ENCODE measurements around the gene MTMR12. TPM values are rescaled to one million over a fixed set of nuclear protein-coding genes. Genes with fewer than 3 reads are reported as not detected.
"Not testable (repeated sequence)": the region's sequence is repeated elsewhere in the genome, so short reads cannot be mapped to it uniquely, and the experiment has no call there.

Gene MTMR12
- total RNA-seq, 1 experiment from 2014 or later = 42.7 TPM

- TF ChIP-seq, protein P1, sequence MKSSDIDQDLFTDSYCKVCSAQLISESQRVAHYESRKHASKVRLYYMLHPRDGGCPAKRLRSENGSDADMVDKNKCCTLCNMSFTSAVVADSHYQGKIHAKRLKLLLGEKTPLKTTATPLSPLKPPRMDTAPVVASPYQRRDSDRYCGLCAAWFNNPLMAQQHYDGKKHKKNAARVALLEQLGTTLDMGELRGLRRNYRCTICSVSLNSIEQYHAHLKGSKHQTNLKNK (CRISPR knock-in tag; IDR thresholded peaks at IDR 0.05) = no peak
- TF ChIP-seq MXD4 (CRISPR knock-in tag; IDR thresholded peaks at IDR 0.05; ENCODE audit: borderline replicate concordance) = no peak
- TF ChIP-seq ELF4 (CRISPR knock-in tag; IDR thresholded peaks at IDR 0.05; ENCODE audit: low read depth) = no peak
- TF ChIP-seq ATF1 (CRISPR knock-in tag; IDR thresholded peaks at IDR 0.05) = no peak
- no peak for TF ChIP-seq ZNF138 (CRISPR knock-in tag; conservative IDR thresholded peaks at IDR 0.05)
These were observed 1.9 kb upstream of the MTMR12 start (continued) for GRCh38 chr5:32314658-32315057.

- H3K27ac Mint-ChIP-seq; DNase-seq (ENCODE audit: low spot score); ATAC-seq; CTCF ChIA-PET; H3K9me3 Mint-ChIP-seq; H3K36me3 Mint-ChIP-seq; H3K27me3 Mint-ChIP-seq (ENCODE audit: low read depth): not testable (repeated sequence)
- POLR2A ChIA-PET = interaction anchor here (0.6 kb wide), 1 partner anchor 94 kb away, joined by 3 read pairs; no protein-coding TSS in a partner anchor
- Mint-ChIP-seq H3K4me3 (peak overlapping the region; percentile 53), H3K4me1 (peaks cover 26% of the 10 kb centered on the region)
These were observed 1.4 kb upstream of the MTMR12 start for GRCh38 chr5:32314152-32314488.

GRCh38 chr5:32312197-32312594 lies 543 bp downstream of the MTMR12 start:
- Mint-ChIP-seq H3K9me3 (no peaks in the 10 kb centered on the region), H3K36me3 (peaks cover 4% of the 10 kb centered on the region; the same call in 1 of the 2 replicates), H3K27me3 (ENCODE audit: low read depth) (no peaks in the 10 kb centered on the region), H3K4me3 (peak overlapping the region; percentile 77), H3K4me1 (peaks cover 28% of the 10 kb centered on the region), H3K27ac (peak overlapping the region; percentile 87; the same call in 1 of the 2 replicates)
- peak; percentile 44 for DNase-seq (ENCODE audit: low spot score)
- TF ChIP-seq RELA (CRISPR knock-in tag; IDR thresholded peaks at IDR 0.05; ENCODE audit: borderline replicate concordance) = 0 out of 2 replicates have a peak, but pooled peaks have one; percentile 3
- no peak for TF ChIP-seq ZNF425 (CRISPR knock-in tag; conservative IDR thresholded peaks at IDR 0.05)
- peak; percentile 2 for ATAC-seq
- ChIA-PET CTCF (no interaction called here), POLR2A (interaction anchor here (0.5 to 1.0 kb wide), 3 partner anchors 80 to 171 kb away, joined by 3 to 5 read pairs (median 3); partner anchors contain the start of gene GOLPH3)

DNA sequence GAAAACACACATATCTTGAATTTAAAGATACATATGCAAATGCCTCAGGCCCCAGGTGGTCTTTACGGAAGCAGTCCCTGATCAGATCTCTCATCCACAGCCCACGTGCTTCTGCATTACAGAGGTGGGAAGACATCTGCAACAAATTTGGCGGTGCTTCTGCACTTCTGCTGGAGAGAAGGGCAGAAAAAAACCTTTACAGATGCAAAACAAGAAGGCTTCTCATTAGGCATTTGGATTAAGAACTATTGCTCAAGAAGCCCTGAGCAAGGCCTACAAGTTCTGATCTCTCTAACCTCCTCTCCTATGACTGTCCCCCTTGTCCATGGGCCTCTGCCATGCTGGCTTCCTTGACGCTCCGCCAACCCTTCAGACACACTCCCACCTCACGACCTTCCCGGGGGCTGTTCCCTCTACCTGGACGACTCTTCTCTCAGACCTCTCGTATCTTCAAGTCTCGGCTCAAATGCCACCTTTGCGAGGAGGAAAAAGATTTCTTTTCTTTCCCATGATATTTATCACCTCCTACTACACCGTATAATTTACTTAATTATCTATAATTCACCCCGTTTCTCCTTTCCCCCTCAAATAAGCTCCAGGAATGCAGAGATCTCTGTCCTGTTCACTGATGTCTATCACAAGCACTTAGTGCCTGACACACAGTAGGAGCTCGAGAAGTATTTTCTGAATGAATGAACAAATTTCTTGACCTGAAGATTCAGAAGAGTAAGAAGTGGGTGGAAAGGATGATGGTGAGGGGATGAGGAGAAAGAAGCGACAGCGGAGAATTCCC lies 1.1 kb downstream of the MTMR12 start:
- H3K27me3 Mint-ChIP-seq (ENCODE audit: low read depth) = no peaks in the 10 kb centered on the region
- H3K4me3 Mint-ChIP-seq = peak overlapping the region; percentile 77
- ChIA-PET POLR2A (interaction anchor here (1.0 kb wide), 1 partner anchor 79 kb away, joined by 3 read pairs; no protein-coding TSS in a partner anchor), CTCF (no interaction called here)
- ATAC-seq (no peak), DNase-seq (ENCODE audit: low spot score) (no peak)
- H3K4me1 Mint-ChIP-seq = peaks cover 28% of the 10 kb centered on the region
- H3K36me3 Mint-ChIP-seq = peaks cover 4% of the 10 kb centered on the region; the same call in 1 of the 2 replicates
- no peaks in the 10 kb centered on the region for H3K9me3 Mint-ChIP-seq
- peak overlapping the region; percentile 87 for H3K27ac Mint-ChIP-seq
- TF ChIP-seq, protein P2, sequence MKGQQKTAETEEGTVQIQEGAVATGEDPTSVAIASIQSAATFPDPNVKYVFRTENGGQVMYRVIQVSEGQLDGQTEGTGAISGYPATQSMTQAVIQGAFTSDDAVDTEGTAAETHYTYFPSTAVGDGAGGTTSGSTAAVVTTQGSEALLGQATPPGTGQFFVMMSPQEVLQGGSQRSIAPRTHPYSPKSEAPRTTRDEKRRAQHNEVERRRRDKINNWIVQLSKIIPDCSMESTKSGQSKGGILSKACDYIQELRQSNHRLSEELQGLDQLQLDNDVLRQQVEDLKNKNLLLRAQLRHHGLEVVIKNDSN (CRISPR knock-in tag; IDR thresholded peaks at IDR 0.05) = peak; percentile 41; the same call in 1 of the 2 replicates
- TF ChIP-seq, protein P3, sequence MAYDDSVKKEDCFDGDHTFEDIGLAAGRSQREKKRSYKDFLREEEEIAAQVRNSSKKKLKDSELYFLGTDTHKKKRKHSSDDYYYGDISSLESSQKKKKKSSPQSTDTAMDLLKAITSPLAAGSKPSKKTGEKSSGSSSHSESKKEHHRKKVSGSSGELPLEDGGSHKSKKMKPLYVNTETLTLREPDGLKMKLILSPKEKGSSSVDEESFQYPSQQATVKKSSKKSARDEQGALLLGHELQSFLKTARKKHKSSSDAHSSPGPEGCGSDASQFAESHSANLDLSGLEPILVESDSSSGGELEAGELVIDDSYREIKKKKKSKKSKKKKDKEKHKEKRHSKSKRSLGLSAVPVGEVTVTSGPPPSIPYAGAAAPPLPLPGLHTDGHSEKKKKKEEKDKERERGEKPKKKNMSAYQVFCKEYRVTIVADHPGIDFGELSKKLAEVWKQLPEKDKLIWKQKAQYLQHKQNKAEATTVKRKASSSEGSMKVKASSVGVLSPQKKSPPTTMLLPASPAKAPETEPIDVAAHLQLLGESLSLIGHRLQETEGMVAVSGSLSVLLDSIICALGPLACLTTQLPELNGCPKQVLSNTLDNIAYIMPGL (CRISPR knock-in tag; IDR thresholded peaks at IDR 0.05) = no peak
- TF ChIP-seq, protein P4, sequence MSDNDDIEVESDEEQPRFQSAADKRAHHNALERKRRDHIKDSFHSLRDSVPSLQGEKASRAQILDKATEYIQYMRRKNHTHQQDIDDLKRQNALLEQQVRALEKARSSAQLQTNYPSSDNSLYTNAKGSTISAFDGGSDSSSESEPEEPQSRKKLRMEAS (CRISPR knock-in tag; IDR thresholded peaks at IDR 0.05) = peak; percentile 85
- TF ChIP-seq ATF2 (CRISPR knock-in tag; IDR thresholded peaks at IDR 0.05; ENCODE audit: borderline replicate concordance, low read depth) (no peak), RELA (CRISPR knock-in tag; IDR thresholded peaks at IDR 0.05; ENCODE audit: borderline replicate concordance) (0 out of 2 replicates have a peak, but pooled peaks have one; percentile 9), ZNF219 (CRISPR knock-in tag; IDR thresholded peaks at IDR 0.05; ENCODE audit: borderline replicate concordance) (no peak), PRRX2 (CRISPR knock-in tag; IDR thresholded peaks at IDR 0.05) (no peak), RORB (CRISPR knock-in tag; IDR thresholded peaks at IDR 0.05) (no peak)
- TF ChIP-seq, protein P5, sequence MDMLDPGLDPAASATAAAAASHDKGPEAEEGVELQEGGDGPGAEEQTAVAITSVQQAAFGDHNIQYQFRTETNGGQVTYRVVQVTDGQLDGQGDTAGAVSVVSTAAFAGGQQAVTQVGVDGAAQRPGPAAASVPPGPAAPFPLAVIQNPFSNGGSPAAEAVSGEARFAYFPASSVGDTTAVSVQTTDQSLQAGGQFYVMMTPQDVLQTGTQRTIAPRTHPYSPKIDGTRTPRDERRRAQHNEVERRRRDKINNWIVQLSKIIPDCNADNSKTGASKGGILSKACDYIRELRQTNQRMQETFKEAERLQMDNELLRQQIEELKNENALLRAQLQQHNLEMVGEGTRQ (CRISPR knock-in tag; IDR thresholded peaks at IDR 0.05) = peak; percentile 59

All from WTC11 (cell line).